ENCODE results near the gene SEC24D. TPM values are rescaled to one million over a fixed set of nuclear protein-coding genes. Genes with fewer than 3 reads are reported as not detected.

SEC24D gene
- total and polyA plus RNA-seq, 4 donors = 11.4 to 77.2 (median 52.0) TPM

GRCh38 chr4:118848242-118848641, 12.3 kb upstream of the SEC24D start:
- Histone ChIP-seq H3K4me3 (no peak overlapping the region), H3K36me3 (ENCODE audit: control insufficient read depth in 4 of 4, insufficient read depth in 4 of 4, low read length in 4 of 4) (no peaks in the 10 kb centered on the region), H3K4me1 (ENCODE audit: control insufficient read depth in 5 of 5, insufficient read depth in 5 of 5, low read length in 5 of 5) (peaks cover 0 to 4% (median 0%) of the 10 kb centered on the region in 5 donors), H3K9ac (ENCODE audit: insufficient read depth in 1 of 2, low read length in 2 of 2) (no peak overlapping the region), H3K27ac (ENCODE audit: low read depth in 1 of 2, low read length in 1 of 2) (no peak overlapping the region), H3K27me3 (ENCODE audit: control insufficient read depth in 3 of 3, insufficient read depth in 3 of 3, low read length in 2 of 3) (no peaks in the 10 kb centered on the region), H3K9me3 (ENCODE audit: control insufficient read depth in 4 of 4, insufficient read depth in 3 of 4, low read length in 3 of 4) (no peaks in the 10 kb centered on the region)
- DNase-seq = no peak
- no peak for TF ChIP-seq CTCF (IDR thresholded peaks at IDR 0.05; ENCODE audit: control extremely low read depth, extremely low read depth)
- no peak for ATAC-seq (ENCODE audit: insufficient read depth, low FRiP score)
- WGBS, 2 donors = 97 to 99% methylated on average over 7 of the region's 7 CpGs

- Histone ChIP-seq H3K4me1 (ENCODE audit: control insufficient read depth in 5 of 5, insufficient read depth in 5 of 5, low read length in 5 of 5) (peaks cover 0 to 4% (median 0%) of the 10 kb centered on the region in 5 donors), H3K27ac (ENCODE audit: low read depth in 1 of 2, low read length in 1 of 2) (no peak overlapping the region), H3K4me3 (no peak overlapping the region), H3K9me3 (ENCODE audit: control insufficient read depth in 4 of 4, insufficient read depth in 3 of 4, low read length in 3 of 4) (no peaks in the 10 kb centered on the region), H3K36me3 (ENCODE audit: control insufficient read depth in 4 of 4, insufficient read depth in 4 of 4, low read length in 4 of 4) (no peaks in the 10 kb centered on the region), H3K9ac (ENCODE audit: insufficient read depth in 1 of 2, low read length in 2 of 2) (no peak overlapping the region), H3K27me3 (ENCODE audit: control insufficient read depth in 3 of 3, insufficient read depth in 3 of 3, low read length in 2 of 3) (no peaks in the 10 kb centered on the region)
- DNase-seq = no peak
- TF ChIP-seq CTCF (IDR thresholded peaks at IDR 0.05; ENCODE audit: control extremely low read depth, extremely low read depth) = no peak
- no peak for ATAC-seq (ENCODE audit: insufficient read depth, low FRiP score)
- 89 to 90% methylated on average over 1 of the region's 1 CpG for WGBS, 2 donors
These were observed 11.1 kb upstream of the SEC24D start for GRCh38 chr4:118846979-118847378.

GRCh38 chr4:118845552-118846050, 9.7 kb upstream of the SEC24D start:
- H3K9me3 ChIP-seq (ENCODE audit: control insufficient read depth in 4 of 4, insufficient read depth in 3 of 4, low read length in 3 of 4) = no peaks in the 10 kb centered on the region
- no peak overlapping the region for H3K9ac ChIP-seq (ENCODE audit: insufficient read depth in 1 of 2, low read length in 2 of 2)
- TF ChIP-seq CTCF (IDR thresholded peaks at IDR 0.05; ENCODE audit: control extremely low read depth, extremely low read depth) = no peak
- H3K36me3 ChIP-seq (ENCODE audit: control insufficient read depth in 4 of 4, insufficient read depth in 4 of 4, low read length in 4 of 4) = no peaks in the 10 kb centered on the region
- DNase-seq = no peak
- peaks cover 0 to under 1% (median 0%) of the 10 kb centered on the region in 5 donors for H3K4me1 ChIP-seq (ENCODE audit: control insufficient read depth in 5 of 5, insufficient read depth in 5 of 5, low read length in 5 of 5)
- no peaks in the 10 kb centered on the region for H3K27me3 ChIP-seq (ENCODE audit: control insufficient read depth in 3 of 3, insufficient read depth in 3 of 3, low read length in 2 of 3)
- no peak overlapping the region for H3K27ac ChIP-seq (ENCODE audit: low read depth in 1 of 2, low read length in 1 of 2)
- no peak overlapping the region for H3K4me3 ChIP-seq
- no peak for ATAC-seq (ENCODE audit: insufficient read depth, low FRiP score)

- no peak for TF ChIP-seq CTCF (IDR thresholded peaks at IDR 0.05; ENCODE audit: control extremely low read depth, extremely low read depth)
- no peak overlapping the region for H3K9ac ChIP-seq (ENCODE audit: insufficient read depth in 1 of 2, low read length in 2 of 2)
- no peaks in the 10 kb centered on the region for H3K27me3 ChIP-seq (ENCODE audit: control insufficient read depth in 3 of 3, insufficient read depth in 3 of 3, low read length in 2 of 3)
- 77 to 81% methylated on average over 6 of the region's 6 CpGs for WGBS, 2 donors
- no peak for DNase-seq
- no peak for ATAC-seq (ENCODE audit: insufficient read depth, low FRiP score)
- no peaks in the 10 kb centered on the region for H3K4me1 ChIP-seq (ENCODE audit: control insufficient read depth in 5 of 5, insufficient read depth in 5 of 5, low read length in 5 of 5)
- H3K4me3 ChIP-seq = no peak overlapping the region
- no peak overlapping the region for H3K27ac ChIP-seq (ENCODE audit: low read depth in 1 of 2, low read length in 1 of 2)
- H3K36me3 ChIP-seq (ENCODE audit: control insufficient read depth in 4 of 4, insufficient read depth in 4 of 4, low read length in 4 of 4) = no peaks in the 10 kb centered on the region
- H3K9me3 ChIP-seq (ENCODE audit: control insufficient read depth in 4 of 4, insufficient read depth in 3 of 4, low read length in 3 of 4) = no peaks in the 10 kb centered on the region
These were observed 7.3 kb upstream of the SEC24D start for GRCh38 chr4:118843237-118843636.
